Transverse colon (tissue), 4 donors: Measurements from ENCODE around the gene INO80. TPM values are rescaled to one million over a fixed set of nuclear protein-coding genes. Genes with fewer than 3 reads are reported as not detected.

ENCODE experiments used
- DNase-seq: peaks from one replicate; pipeline ENCODE4 v3.0.0-alpha.2; 2019
- H3K27ac ChIP-seq, 4 donors: fragments of 200-600 bp; sonication (generic); 2 replicates each; pipeline ENCODE4 v1.5.1; 2016 to 2018; ENCODE audit warnings: inconsistent platforms in 4 of 4
- H3K27me3 ChIP-seq: fragments of 200-600 bp; sonication (generic); 2 replicates; pipeline ENCODE4 v1.5.1; 2017; ENCODE audit warnings: inconsistent platforms
- H3K36me3 ChIP-seq, 4 donors: fragments of 200-600 bp; sonication (generic); 2 replicates each; pipeline ENCODE4 v1.5.1; 2017 to 2019; ENCODE audit warnings: inconsistent platforms in 4 of 4
- H3K4me1 ChIP-seq, 4 donors: fragments of 200-600 bp; sonication (generic); 2 replicates each; pipeline ENCODE4 v1.5.1; 2017 to 2020; ENCODE audit warnings: inconsistent platforms in 4 of 4
- H3K4me3 ChIP-seq, 4 donors: fragments of 200-600 bp; sonication (generic); 1 replicate in 1 of 4; 2 replicates in 3 of 4; pipeline versions ENCODE4 v1.5.1 to v1.6.1; 2017 to 2019; ENCODE audit warnings: inconsistent platforms in 4 of 4
- H3K9me3 ChIP-seq, 2 donors: fragments of 200-600 bp; sonication (generic); 2 replicates each; pipeline ENCODE4 v1.5.1; 2017 to 2019; ENCODE audit warnings: inconsistent platforms in 2 of 2
- CTCF ChIP-seq, 5 experiments: fragments of 200-600 bp in 3 of 5; fragments of 450-650 bp in 2 of 5; sonication (generic) in 3 of 5; IDR thresholded peaks; 1 replicate in 2 of 5; 2 replicates in 3 of 5; pipeline ENCODE4 v1.5.1; 2016 to 2017; ENCODE audit warnings: antibody characterized with exemption in 5 of 5, inconsistent platforms in 3 of 5, mild to moderate bottlenecking in 2 of 5, moderate library complexity in 1 of 5
- EP300 ChIP-seq: sonication (generic); formaldehyde crosslinking; IDR thresholded peaks from one replicate; pipeline ENCODE4 v1.6.1; 2017; ENCODE audit warnings: antibody characterized with exemption, low read depth
- POLR2A ChIP-seq: fragments of 450-650 bp; IDR thresholded peaks from one replicate; pipeline ENCODE4 v1.6.1; 2016; ENCODE audit warnings: antibody characterized with exemption, mild to moderate bottlenecking, moderate library complexity
- POLR2AphosphoS5 ChIP-seq, 3 donors: sonication (generic); formaldehyde crosslinking; IDR thresholded peaks; one replicate each; pipeline ENCODE4 v1.6.1; 2016; ENCODE audit warnings: antibody characterized with exemption in 3 of 3
- WGBS, 2 donors: methylation state at CpG; one replicate each; pipeline ENCODE4 v1.1.5; 2018; ENCODE audit warnings: low coverage in 1 of 2; 5-methylcytosine and 5-hydroxymethylcytosine counted together
- in situ Hi-C, 4 donors: fragments of 200-750 bp; cut with MboI; loops; one replicate each; pipeline versions ENCODE4 v1.15.0 to v1.15.1; 2017; ENCODE audit warnings: low sequenced_read_pairs in 3 of 4, low pct_ligation_motif_present in 1 of 4, low pct_unique_long_range_greater_than_20kb in 1 of 4
- intact Hi-C: fragments of 100-400 bp; cut with DNase I; formaldehyde crosslinking; loops from one replicate; pipeline ENCODE4 v1.15.1; 2023; ENCODE audit warnings: low total_unique reads
- total RNA-seq, 4 donors: library from RNA; depleted of rRNA; stranded (reverse); fragments of >200 nt; gene quantifications; one replicate each; pipeline ENCODE4 v1.1.0, GENCODE V29; 2016

The INO80 gene
- total RNA-seq, 4 donors from 2014 or later: 21.8 to 69.1 (median 29.8) TPM

DNA sequence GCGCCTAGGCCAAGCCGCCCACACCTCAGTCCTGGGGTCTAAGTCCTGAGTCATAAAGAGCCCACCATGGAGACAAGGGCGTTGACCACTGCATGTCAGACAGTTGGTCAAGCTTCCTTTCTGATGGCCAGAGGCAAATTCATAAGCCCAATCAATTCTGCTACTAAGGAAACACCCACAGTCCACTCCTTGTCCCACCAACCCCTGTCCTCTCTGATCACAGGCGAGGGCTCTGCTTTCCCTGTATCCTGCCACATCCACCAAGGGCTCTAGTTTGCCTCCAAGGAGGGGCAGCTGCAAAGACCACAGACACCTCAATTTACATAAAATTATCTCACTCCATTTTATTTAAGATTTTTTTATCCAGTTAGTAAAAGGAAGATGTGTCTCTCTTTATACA lies 137.5 kb downstream of the INO80 start:
- in situ Hi-C loops: no loop called here
- H3K4me1 ChIP-seq: no peaks in the 10 kb centered on the region
- H3K9me3 ChIP-seq: no peaks in the 10 kb centered on the region
- TF ChIP-seq POLR2A (no peak), CTCF (IDR thresholded peaks at IDR 0.05) (no peak), POLR2AphosphoS5 (IDR thresholded peaks at IDR 0.05) (no peak), EP300 (no peak)
- intact Hi-C loops: no loop called here
- H3K27me3 ChIP-seq: no peaks in the 10 kb centered on the region
- 60 to 95% methylated on average over 1 to 4 of the region's 4 CpGs for WGBS, 2 donors
- no peak overlapping the region for H3K4me3 ChIP-seq
- no peak overlapping the region for H3K27ac ChIP-seq
- peaks cover 0 to 55% (median 27%) of the 10 kb centered on the region in 4 donors for H3K36me3 ChIP-seq
- no peak for DNase-seq

DNA sequence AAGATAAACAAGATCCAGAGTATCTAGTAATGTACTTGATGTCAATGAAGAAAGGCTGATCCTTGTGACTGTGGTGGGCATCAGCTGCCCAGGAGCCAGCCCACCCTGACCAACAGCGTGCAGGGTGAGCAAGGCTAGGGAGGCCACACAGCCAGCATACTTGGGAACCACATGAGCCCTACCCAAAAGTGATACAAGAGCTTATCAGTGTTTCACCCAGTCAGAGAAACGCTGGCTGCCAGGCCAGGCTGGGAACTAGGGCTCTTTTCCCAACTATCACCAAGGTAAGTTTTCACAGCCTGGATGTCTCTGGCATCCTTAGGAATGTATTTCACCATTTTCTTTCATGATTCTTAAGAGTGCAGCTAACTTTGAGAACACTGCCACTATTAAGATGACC lies 137.9 kb downstream of the INO80 start:
- no peak overlapping the region for H3K4me3 ChIP-seq
- H3K27me3 ChIP-seq: no peaks in the 10 kb centered on the region
- H3K27ac ChIP-seq: no peak overlapping the region
- H3K9me3 ChIP-seq: no peaks in the 10 kb centered on the region
- peaks cover 0 to 51% (median 25%) of the 10 kb centered on the region in 4 donors for H3K36me3 ChIP-seq
- TF ChIP-seq EP300 (no peak), POLR2AphosphoS5 (IDR thresholded peaks at IDR 0.05) (no peak), CTCF (IDR thresholded peaks at IDR 0.05) (no peak), POLR2A (no peak)
- intact Hi-C loops: no loop called here
- H3K4me1 ChIP-seq: no peaks in the 10 kb centered on the region
- 85% methylated on average over 2 of the region's 2 CpGs; no CpG with 5 or more reads in 1 of the 2 donors for WGBS, 2 donors
- in situ Hi-C loops: no loop called here
- no peak for DNase-seq

DNA sequence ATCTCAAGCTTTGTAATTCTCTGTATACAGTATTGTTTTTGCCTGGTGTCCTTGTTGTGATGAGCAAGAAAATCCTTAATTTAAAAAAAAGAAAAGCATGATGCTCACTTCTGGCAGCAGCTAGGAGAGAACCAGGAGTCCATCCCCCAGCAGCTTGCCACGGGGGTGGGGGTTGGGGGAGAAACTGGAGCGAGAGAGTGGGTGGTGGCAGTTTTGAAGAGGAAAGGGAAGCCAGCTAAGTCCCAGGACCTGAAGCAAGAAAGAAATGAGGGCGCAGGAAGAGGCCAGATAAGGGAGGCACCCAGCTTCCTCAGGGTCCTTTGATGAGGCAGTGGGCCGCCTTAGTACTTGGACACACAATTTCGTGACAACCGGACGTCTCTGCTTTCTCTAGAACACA lies 139.3 kb downstream of the INO80 start:
- TF ChIP-seq POLR2AphosphoS5 (IDR thresholded peaks at IDR 0.05) (no peak), EP300 (no peak), CTCF (IDR thresholded peaks at IDR 0.05) (no peak), POLR2A (no peak)
- intact Hi-C loops (no loop called here), in situ Hi-C loops (no loop called here)
- Histone ChIP-seq H3K27ac (no peak overlapping the region), H3K4me1 (no peaks in the 10 kb centered on the region), H3K36me3 (peaks cover 0 to 38% (median 18%) of the 10 kb centered on the region in 4 donors), H3K27me3 (no peaks in the 10 kb centered on the region), H3K9me3 (no peaks in the 10 kb centered on the region), H3K4me3 (no peak overlapping the region)
- 0 to 84% methylated on average over 1 to 7 of the region's 7 CpGs for WGBS, 2 donors
- no peak for DNase-seq

GRCh38 chr15:40974879-40975278 lies 141.2 kb downstream of the INO80 start:
- WGBS, 2 donors: 76 to 82% methylated on average over 4 of the region's 4 CpGs
- TF ChIP-seq POLR2AphosphoS5 (IDR thresholded peaks at IDR 0.05) (no peak), EP300 (no peak), CTCF (IDR thresholded peaks at IDR 0.05) (no peak), POLR2A (no peak)
- intact Hi-C loops: no loop called here

More at GRCh38 chr15:40974879-40975278, 141.2 kb downstream of the INO80 start:
- no peaks in the 10 kb centered on the region for H3K4me1 ChIP-seq
- in situ Hi-C loops: no loop called here
- no peak overlapping the region for H3K27ac ChIP-seq
- no peaks in the 10 kb centered on the region for H3K27me3 ChIP-seq
- DNase-seq: no peak
- H3K9me3 ChIP-seq: no peaks in the 10 kb centered on the region
- no peak overlapping the region for H3K4me3 ChIP-seq
- peaks cover 0 to 19% (median 9%) of the 10 kb centered on the region in 4 donors for H3K36me3 ChIP-seq
